ENCODE measurements around the gene AMPH. TPM values are rescaled to one million over a fixed set of nuclear protein-coding genes. Genes with fewer than 3 reads are reported as not detected.

AMPH gene
- total RNA-seq, 4 donors from 2014 or later, result 0.18 to 12.4 (median 2.5) TPM

GRCh38 chr7:38565289-38565688 is 65.9 kb downstream of the AMPH start:
- Histone ChIP-seq H3K27ac (no peak overlapping the region), H3K9me3 (no peaks in the 10 kb centered on the region), H3K4me3 (no peak overlapping the region), H3K27me3 (no peaks in the 10 kb centered on the region), H3K36me3 (no peaks in the 10 kb centered on the region), H3K4me1 (no peaks in the 10 kb centered on the region)
- TF ChIP-seq CTCF (IDR thresholded peaks at IDR 0.05), result no peak
- DNase-seq, result no peak

GRCh38 chr7:38563741-38564140 is 67.4 kb downstream of the AMPH start:
- H3K9me3 ChIP-seq, result no peaks in the 10 kb centered on the region
- TF ChIP-seq POLR2A (IDR thresholded peaks at IDR 0.05) (no peak), CTCF (IDR thresholded peaks at IDR 0.05) (no peak)
- no peak for DNase-seq
- no peak overlapping the region for H3K27ac ChIP-seq
- H3K27me3 ChIP-seq, result no peaks in the 10 kb centered on the region
- H3K36me3 ChIP-seq, result no peaks in the 10 kb centered on the region
- H3K4me3 ChIP-seq, result no peak overlapping the region
- H3K4me1 ChIP-seq, result no peaks in the 10 kb centered on the region

- Histone ChIP-seq H3K36me3 (no peaks in the 10 kb centered on the region), H3K4me1 (no peaks in the 10 kb centered on the region), H3K27ac (no peak overlapping the region), H3K4me3 (no peak overlapping the region), H3K27me3 (no peaks in the 10 kb centered on the region), H3K9me3 (no peaks in the 10 kb centered on the region)
- no peak for TF ChIP-seq POLR2A (IDR thresholded peaks at IDR 0.05)
- no peak for TF ChIP-seq CTCF (IDR thresholded peaks at IDR 0.05)
- DNase-seq, result no peak
Observed at GRCh38 chr7:38561166-38561565, 70.0 kb downstream of the AMPH start.

- DNase-seq, result no peak
- H3K36me3 ChIP-seq, result no peaks in the 10 kb centered on the region
- H3K4me3 ChIP-seq, result no peak overlapping the region
- no peaks in the 10 kb centered on the region for H3K9me3 ChIP-seq
- TF ChIP-seq CTCF (IDR thresholded peaks at IDR 0.05) (no peak), POLR2A (IDR thresholded peaks at IDR 0.05) (no peak)
- no peak overlapping the region for H3K27ac ChIP-seq
- no peaks in the 10 kb centered on the region for H3K4me1 ChIP-seq
- no peaks in the 10 kb centered on the region for H3K27me3 ChIP-seq
Observed at GRCh38 chr7:38558761-38559345, 72.3 kb downstream of the AMPH start.

- DNase-seq, result no peak
- no peaks in the 10 kb centered on the region for H3K9me3 ChIP-seq
Observed at GRCh38 chr7:38554586-38554985, 76.6 kb downstream of the AMPH start.

More at GRCh38 chr7:38554586-38554985, 76.6 kb downstream of the AMPH start:
- Histone ChIP-seq H3K27me3 (no peaks in the 10 kb centered on the region), H3K27ac (no peak overlapping the region), H3K36me3 (no peaks in the 10 kb centered on the region), H3K4me1 (no peaks in the 10 kb centered on the region), H3K4me3 (no peak overlapping the region)
- TF ChIP-seq CTCF (IDR thresholded peaks at IDR 0.05) (no peak), POLR2A (IDR thresholded peaks at IDR 0.05) (no peak)
